Measurements from ENCODE around the gene OSBPL2.
A peak's percentile ranks its signal among the peaks of the same experiment; 100 is the strongest.

OSBPL2 gene

DNA sequence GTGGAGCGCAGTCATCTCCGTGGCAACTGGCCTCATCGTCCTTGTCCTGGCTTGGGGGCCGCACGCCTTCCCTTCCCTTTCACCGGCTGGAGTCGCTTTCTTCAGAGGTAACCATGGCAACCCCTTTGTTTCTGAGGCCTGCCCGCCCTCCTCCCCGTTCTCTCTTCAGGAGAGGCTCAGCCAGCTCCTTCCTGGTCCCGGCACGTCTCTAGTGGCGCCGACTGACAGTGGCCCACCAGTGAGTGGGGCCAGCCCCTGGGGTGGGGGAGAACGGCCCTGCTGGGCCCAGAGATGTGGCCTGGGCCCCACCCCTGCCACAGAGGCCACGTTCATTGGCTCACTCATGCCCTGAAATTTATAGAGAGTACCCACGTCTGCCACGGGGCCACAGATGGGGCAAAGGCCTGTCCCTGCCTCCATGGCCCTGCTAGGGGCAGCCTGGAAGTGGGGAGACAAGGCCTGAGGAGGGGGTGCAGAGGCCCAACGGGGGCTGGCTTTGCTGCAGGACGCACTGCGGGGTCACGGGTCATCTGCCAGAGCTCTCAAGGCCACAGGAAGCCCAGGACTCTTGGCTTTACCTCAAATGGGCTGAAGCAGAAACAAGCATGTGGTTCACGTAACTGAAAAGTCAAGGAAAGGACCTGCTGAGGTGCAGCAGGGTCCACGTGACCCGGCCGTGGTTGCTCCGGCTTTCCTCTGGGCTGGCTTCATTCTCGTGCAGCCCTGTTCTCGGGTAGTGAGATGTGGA, 1.4 kb upstream of the OSBPL2 start:
- DNase-seq: no peak

DNA sequence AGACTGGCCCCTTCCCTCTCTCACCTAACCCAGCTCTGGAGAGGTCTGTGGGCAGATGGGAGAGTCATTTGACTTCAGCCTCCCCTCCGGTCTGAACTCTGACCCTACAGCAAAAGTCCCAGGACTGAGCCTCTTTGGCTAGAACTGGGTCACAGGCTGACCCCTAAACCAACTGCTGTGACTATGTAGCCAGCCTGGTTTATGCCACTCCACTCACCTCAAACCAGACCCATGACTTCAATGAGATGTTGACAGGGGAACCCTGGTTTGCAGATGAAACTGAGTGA, 864 bp upstream of the OSBPL2 start:
- no peak for DNase-seq

DNA sequence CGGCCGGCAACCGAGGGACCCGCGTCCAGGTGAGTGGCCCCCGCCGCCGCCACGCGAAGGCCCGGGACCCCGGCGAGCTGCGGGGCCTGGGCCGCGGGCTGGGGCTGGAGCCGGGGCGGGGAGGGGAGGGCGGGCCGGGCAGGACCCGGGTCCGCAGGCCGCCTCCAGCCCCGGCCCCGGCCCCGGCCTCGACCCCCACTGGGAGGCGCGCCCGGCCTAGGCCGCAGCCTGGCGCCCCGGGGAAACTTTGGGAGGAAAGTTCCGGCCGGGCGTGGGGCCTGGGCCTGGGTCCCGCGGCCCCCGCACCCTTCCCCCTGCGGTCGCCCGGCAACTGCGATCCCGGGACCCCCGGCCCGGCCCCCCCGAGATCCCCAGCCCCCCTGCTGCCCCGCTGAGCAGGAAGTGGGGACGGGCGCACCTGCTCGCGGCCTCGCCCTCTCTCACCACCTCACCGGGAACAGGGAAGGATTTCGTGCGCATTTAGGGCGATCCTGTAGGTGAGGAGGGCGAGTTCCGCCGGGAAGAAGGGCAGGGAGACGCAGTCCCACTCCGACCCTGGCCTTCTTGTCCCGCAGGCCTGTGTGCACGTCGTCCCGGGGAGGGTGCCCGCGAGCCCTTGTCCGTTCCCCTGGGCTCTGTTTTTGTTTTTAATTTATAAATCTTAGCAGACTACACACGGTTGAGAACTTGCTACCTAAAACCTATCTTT, 402 bp downstream of the OSBPL2 start:
- no peak for DNase-seq

DNA sequence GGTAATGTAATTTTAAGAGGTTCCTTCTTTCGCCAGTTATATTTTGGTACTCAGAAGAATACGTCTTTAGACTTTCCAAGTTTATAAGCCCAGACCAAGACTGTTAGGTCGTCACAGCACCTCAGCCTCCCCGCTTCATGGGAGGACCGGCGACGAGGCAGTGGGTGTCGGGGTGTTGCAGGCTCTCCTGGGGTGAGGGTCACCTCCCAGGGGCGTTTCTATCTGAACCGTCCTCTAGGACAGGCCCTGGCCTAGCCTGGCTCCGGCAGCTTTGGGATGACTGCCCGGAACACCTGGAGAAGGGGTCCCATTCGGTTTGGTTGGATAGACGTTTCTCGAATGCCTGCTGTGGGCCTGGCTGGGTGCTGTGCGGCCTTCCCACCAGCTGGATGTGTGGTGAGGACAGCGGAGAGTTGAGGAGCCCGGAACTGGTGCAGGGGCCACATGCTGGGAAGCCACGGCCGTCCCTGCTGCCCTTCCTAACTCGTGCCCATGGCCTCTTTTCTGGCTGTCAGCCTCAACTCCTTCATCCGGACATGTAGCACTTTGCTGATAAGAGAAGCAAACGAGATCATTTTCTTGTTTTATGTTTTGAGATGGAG, 1.1 kb downstream of the OSBPL2 start:
- DNase-seq: no peak

DNA sequence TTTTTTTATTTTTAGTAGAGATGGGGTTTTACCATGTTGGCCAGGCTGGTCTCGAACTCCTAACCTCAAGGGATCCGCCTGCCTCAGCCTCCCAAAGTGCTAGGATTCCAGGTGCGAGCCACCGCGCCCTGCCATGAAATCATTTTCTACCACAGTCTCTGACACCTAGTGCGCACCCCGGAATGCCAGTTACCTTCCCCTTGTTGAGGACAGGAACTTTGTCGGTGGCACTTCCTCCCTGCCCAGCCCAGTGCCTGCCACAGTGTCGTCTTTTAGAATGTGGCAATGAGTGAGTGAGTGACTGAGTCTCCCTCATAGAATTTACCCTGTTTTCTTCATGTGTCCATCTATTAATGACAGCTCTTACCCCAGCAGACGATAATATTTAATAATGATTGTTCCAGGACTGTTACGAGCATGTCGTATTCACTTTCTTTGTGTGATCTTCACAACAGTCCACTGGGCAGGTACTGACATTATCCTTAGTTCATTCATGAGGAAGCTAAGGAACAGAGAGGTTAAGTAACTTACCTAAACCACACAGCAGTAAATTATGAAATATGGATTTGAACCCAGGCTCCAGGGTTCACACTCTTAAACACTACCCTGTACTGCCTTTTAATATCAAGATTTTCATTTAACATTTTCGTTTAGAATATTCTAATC, 1.8 kb downstream of the OSBPL2 start:
- DNase-seq: no peak

DNA sequence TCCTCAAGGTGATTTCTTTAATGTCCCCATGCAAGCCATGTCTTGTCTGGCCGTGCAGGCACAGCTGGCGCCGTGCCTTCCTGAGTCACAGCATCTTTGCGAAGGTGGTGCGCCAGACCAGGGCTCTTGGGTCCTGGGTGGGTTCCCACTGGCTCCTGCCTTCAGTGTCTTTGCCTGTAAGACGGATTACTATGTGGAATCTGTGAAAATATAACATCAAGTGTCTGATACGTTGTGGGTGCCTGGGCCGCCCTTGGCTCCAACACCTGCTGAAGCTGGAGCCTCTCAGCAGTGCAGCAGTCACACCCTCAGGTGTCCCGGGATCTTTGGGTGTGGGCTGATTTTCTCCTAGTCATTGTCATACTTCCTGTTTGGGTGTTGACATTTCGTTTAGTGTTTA, 3.2 kb downstream of the OSBPL2 start:
- no peak for DNase-seq

DNA sequence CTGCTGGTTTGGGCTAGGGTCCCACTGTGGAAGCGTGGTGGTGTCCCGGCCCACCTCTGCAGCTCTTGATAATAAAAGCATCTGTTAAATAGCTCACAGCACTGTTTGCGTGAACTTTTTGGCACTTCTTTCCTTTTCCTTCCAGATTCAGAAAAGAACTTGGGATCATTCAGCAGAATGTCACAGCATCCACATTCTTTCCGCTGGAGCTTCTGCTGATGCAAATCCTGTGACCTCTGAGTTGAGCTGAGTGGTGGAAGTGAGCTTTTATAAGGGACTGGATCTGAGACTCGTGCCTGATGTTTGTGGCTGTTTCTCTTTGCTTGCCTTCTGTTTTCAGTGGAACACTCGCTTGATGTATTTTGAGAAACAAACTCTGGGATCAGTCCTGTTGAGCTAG, 3.9 kb downstream of the OSBPL2 start:
- DNase-seq: no peak

DNA sequence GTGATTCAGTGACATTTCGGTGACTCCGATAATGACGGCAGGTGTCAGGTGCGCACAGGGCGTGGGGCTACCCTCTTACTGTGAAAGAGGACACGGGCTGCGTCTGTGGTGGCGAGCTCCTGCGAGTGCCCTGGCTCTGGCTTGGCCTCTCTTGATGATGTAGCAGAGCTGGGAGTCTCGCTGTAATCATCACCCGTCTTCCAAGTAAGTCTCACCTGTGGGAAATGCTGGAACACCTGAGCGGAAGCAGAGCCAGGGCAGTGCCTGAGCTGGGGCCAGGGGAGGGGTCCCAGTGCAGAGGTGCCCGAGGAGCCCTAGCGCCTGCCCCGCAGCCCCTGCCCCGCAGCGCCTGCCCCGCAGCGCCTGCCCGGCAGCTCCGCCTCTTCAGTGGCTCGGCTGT, 4.8 kb downstream of the OSBPL2 start:
- DNase-seq: no peak

DNA sequence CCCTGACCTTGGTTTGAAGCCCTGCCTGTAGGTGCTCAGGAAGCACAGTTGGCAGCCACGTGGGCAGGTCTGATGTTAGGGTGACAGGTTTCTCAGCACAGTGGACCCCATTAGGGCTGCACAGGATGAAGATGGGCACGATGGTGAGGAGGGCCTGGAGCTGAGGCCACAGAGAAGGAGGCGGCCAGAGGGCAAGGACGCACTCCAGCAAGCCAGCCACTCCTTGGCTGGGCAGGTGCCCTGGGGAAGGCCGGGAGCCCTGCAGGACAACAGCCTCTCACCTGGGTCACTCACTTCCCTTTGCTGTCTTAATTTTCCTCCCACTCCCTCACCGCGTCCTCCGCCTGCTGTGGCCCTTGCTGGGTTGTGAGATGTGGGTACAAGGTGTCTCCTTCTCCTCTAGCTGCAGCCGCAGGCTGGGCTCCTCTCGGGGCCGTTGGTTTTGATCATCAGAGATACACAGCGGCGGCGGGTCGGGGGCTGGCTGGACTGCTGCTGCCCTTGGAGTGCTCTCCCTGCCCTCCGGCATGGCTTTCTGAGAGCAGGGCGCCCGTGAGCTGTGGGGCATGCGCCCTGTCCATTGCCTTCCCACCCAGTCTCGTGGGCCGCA, 5.7 kb downstream of the OSBPL2 start:
- DNase-seq: no peak

DNA sequence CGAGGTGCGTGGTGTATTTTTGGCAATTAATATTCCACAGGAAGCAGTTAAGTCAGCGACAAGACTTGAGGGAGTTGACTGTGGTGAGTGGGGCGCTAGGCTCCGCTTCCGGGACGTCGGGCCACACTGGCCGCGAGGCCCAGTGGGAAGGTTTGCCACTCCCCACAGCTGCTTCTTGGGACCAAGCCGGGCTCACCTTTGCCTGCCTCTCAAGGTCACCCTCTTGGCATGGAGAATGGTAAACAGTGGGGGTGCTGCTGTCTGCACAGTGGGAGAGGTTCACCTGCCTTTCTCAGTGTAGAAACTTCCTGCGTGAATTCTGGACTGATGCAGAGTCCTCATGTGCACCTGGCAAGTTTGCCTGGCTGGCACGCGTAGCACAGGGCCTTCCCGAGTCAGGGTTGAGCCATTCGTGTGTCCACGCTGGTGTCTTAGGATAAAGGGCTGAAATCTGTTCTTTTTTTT, 6.4 kb downstream of the OSBPL2 start:
- peak; percentile 12 for DNase-seq

DNA sequence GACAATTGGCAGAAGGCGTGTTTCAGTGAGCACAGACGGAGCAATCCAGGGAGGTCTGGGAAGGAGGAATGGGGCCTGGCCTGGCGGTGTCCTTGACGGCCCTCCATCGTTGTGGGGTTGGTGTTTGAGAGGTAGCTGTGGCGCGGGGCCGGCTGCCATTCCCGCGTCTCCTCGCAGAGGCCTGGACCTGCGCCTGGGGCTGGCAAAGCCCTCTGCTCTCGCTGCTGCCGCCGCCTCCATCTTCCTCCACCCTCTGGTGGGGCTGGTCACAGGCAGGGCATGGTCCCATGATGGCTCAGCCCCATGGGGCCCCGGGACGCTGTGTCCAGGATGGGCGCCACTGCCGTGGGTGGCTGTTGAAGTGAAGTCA, 7.6 kb downstream of the OSBPL2 start:
- DNase-seq: no peak

DNA sequence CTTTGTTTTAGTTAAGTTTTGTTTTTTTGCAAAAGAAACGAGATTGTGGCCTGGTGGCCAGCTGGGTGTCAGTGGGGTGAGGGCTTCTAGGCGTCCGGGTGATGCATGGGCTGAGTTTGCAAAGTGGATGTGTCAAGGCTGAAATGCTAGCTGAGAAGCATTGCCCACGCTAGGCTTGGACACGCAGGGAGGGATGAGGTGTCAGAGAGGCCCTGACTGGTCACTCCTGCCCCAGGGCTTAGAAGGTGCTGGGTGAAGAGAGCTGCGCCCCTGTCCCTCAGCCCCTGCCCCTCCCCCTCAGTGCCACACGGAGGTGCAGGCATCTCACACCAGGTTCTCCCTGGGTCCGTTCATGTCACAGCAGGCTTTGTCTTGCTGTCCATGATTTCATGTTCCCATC, 8.1 kb downstream of the OSBPL2 start:
- DNase-seq: no peak

DNA sequence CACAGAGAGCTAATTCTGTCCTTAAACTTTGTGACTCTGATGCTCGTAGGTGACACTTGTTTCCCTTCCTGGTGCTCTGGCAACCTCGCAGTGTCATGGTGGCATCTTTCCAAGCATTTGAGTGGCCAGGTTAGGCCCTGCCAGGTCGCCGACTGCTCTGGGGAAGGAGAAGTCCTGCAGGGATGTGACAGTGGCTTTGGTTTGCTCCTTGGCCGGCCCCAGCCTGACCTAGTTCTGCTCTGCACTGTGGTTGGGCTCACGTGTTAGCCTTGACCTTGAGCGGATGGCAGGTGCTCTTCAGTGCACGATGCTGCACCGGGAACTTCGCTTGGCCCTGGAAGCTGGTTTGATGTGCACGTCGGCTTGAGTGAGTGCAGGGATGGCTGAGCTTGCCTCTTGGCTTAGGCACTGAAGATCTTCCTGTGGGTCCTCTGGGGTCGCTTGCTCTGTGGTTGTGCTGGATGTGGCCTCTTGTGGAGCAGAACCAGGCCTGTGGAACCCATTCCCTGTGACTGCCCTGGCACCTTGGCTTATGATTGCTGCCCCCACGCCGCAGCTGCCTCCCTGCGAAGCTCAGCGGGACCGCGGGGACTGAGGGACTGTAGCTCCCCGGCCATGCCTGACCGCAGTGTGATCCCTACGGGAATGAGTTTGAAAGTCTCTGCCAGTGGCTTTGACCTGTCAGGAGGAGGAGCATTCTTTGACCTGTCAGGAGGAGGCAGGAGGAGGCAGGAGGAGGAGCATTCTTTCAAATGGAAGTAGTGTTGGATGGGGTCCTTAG, 8.7 kb downstream of the OSBPL2 start:
- DNase-seq: no peak

DNA sequence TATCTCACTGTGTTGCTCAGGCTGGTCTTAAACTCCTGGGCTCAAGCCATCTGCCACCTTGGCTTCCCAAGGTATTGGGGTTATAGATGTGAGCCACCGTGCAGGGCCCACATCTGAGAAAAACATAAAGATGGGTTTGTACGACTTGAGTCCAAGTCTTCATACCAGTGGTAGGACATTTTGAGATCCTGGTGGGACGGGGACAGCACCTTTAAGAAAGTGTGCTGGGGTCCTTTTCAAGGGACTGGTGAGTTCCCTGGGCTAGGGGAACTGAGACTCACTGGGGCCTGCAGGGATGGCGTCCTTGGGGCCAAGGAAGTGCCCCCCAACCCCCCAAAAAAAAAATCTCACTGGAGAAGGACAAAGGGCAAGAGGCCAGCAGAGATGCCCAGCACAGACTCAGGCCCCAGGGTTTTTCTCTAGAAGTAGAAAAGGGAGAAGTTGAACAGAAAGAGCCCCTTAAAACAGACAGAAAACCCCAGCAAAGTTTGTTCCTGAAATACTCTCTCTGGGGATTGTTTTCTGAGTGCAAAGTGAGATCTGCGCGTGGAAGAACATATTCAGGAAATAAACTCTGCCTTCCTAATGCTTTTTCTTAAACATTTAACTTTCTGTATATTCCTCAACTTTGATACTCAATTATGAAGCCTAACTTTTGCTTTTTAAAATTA, 10.7 kb downstream of the OSBPL2 start:
- no peak for DNase-seq

DNA sequence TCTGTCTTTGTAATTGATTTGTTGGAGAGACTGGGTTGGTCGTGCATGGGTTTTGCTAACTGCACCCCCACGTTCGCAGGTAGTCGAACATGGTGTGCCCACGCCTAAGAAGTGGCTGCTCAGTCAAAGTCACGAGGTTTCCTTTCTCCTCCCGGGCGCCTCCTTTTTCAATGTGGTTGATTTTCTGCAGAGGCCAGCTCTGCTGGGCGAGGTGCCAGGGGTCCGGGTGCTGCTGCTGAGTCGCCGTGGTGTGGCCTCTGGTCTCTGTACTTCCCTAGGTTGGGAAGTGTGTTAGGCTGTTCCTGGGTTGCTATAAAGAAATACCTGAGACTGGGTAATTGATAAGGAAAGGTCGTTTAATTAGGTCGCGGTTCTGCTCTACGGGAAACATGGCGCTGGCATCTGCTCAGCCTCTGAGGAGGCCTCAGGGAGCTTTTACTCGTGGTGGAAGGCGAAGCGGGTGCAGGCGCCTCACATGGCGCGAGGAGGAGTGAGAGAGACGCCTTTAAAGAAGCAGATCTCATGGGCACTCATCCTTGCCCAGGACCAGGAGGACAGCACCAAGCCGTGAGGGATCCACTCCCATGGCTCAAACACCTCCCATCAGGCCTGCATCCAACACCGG, 14.1 kb downstream of the OSBPL2 start:
- DNase-seq: peak; percentile 58

DNA sequence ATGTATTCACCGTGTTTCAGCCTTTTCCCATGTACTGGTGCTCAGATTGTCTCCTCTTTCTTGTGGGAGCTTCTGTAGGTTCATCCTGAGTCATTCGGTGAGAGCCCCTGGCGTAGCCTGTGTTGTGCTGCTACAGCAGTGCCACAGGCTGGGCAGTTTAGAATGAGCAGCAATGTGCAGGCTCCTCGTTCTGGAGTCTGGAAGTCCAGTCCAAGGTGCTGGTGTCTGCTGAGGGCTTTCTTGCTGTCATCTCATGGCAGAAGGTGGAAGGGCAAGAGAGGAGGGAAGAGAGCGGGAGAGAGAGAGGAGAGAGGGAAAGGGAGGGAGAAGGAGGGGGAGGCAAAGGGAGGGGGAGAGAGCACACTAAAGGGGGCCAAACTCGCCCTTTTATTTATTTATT, 15.1 kb downstream of the OSBPL2 start:
- DNase-seq: no peak

DNA sequence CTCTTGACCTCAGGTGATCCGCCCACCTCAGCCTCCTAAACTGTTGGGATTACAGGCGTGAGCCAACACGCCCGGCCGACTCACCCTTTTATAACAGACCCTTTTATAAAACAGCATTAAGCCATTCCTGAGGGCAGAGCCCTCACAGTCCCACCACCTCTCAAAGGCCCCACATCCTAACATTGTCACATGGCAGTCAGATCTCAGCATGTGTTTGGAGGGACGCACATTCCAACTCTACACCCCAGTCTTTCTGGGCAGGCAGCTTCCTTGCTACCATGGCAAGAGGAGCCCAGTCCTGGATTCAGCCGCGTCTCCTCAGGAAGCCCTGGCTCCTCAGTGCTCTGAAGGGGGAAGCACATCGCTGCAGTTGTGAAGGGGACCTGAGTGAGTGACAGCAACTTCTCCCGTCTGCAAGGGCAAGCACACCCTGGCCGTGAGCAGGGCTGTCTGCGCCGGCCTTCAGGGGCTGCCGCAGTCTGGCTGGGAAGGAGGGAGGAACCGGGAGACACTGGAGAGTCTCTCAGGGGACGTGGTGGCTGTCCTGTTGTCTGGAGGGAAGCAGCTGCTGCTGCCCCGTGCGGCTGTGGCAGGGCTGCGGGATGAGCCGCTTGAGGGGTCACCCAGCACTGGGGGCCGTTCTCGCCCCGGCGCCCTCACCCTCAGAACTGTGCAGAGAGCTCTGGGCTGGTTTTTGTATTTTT, 15.9 kb downstream of the OSBPL2 start:
- no peak for DNase-seq

DNA sequence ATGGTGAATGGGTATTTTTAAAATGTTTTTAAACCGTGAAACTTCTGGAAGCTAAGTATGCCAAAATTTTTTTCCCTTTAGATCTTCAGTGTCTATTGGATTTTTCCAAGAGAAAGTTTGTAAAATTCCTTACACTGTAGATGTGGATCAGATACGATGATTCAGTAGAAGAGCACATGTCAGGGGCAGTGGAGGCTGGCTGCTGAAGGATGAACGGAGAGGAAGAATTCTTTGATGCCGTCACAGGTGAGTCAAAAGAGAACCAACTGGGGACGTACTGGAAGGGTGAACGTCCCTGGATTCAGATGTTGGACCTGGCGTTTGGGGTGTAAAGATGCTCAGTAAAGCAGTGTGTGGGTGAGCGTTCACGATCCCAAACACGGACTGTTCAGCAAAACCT, 17.7 kb downstream of the OSBPL2 start:
- no peak for DNase-seq

DNA sequence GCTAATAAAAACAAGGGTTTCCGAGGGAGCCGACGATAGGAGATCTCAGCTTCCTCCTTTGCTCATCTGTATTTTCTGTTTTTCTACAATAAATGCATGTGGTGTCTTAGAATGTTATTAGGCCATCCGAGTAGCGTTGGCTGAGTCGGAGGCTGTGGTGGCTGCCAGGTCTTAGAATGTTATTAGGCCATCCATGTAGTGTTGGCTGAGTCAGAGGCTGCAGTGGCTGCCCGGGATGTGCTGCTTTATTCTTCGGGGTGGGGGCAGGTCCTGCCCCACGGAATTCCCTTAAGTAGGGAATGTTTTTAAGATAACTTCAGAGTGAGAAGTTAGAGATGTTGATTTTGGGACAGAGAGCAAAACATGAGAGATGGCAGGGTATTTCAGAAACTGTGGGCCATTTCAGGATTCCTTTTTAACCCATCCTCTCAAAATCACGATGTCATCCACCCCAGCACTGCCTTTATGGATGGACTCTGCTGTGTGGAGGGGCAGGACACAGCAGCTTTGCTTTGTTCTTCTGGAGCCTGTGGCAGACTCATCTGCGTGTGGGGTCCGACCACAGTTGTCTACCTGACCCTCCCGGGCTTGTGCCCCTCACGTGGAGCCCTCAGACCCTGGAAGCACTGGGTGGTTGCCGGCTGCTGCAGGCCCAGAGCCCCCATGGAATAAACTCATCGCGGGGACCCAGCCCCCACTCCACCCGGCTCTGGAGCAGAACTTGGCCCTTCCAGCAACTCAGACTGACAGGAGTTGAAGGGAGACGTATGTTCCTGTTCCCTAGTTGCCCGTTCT, 20.4 kb downstream of the OSBPL2 start:
- DNase-seq: no peak

DNA sequence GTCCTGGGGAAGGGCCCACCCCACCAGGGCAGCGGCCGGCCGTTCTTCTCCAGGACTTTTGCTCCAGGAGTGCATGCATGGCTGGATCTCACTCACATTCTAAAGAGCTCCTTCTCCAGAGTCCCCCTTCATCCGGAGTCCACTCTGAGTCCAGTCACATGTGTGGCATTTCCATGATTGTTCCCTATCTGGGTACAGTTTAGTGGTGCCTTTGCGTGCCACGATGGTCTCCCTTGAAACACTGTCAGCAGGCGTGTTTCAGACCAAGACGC, 20.9 kb downstream of the OSBPL2 start:
- no peak for DNase-seq
